Measurements from ENCODE around the gene CSNK1A1L. TPM values are rescaled to one million over a fixed set of nuclear protein-coding genes. Genes with fewer than 3 reads are reported as not detected.
"Not testable (repeated sequence)": the region's sequence is repeated elsewhere in the genome, so short reads cannot be mapped to it uniquely, and the experiment has no call there.

The CSNK1A1L gene
- polyA plus RNA-seq, 1 experiment, result not detected

- no peak for TF ChIP-seq CTCF (IDR thresholded peaks at IDR 0.05; ENCODE audit: insufficient read depth, low read depth, low read length)
- POLR2A ChIA-PET, result no interaction called here
- no peaks in the 10 kb centered on the region for H3K36me3 ChIP-seq (ENCODE audit: control insufficient read depth, insufficient read depth, low read length)
- no peak overlapping the region for H3K4me3 ChIP-seq (ENCODE audit: low read depth, low read length)
- no peaks in the 10 kb centered on the region for H3K27me3 ChIP-seq (ENCODE audit: control insufficient read depth, insufficient read depth, low read length)
- no peak for DNase-seq (ENCODE audit: low read depth)
- CTCF ChIA-PET, result no interaction called here
Measured at GRCh38 chr13:37065890-37066526, 39.5 kb downstream of the CSNK1A1L start.

GRCh38 chr13:37059848-37060192 lies 45.6 kb downstream of the CSNK1A1L start:
- CTCF ChIA-PET, result interaction anchor here (0.8 kb wide), 1 partner anchor 52 kb away, joined by 3 read pairs; no protein-coding TSS in a partner anchor
- POLR2A ChIA-PET, result no interaction called here

GRCh38 chr13:37058910-37059847 lies 46.3 kb downstream of the CSNK1A1L start, which contains the start of gene SUPT20H:
Gene SUPT20H (minus strand): TSS chr13:37059688. CDS start chr13:37051490, 8,198 bp downstream.
- no peak for TF ChIP-seq CTCF (IDR thresholded peaks at IDR 0.05; ENCODE audit: insufficient read depth, low read depth, low read length)
- DNase-seq (ENCODE audit: low read depth), result peak; percentile 45
- POLR2A ChIA-PET, result no interaction called here

More at GRCh38 chr13:37059848-37060192, 45.6 kb downstream of the CSNK1A1L start:
- Histone ChIP-seq H3K36me3 (ENCODE audit: control insufficient read depth, insufficient read depth, low read length) (peaks cover 2% of the 10 kb centered on the region; the same call in 1 of the 2 replicates), H3K27me3 (ENCODE audit: control insufficient read depth, insufficient read depth, low read length) (no peaks in the 10 kb centered on the region), H3K4me3 (ENCODE audit: low read depth, low read length) (peak overlapping the region; percentile 84)
- TF ChIP-seq CTCF (IDR thresholded peaks at IDR 0.05; ENCODE audit: insufficient read depth, low read depth, low read length), result no peak
- no peak for DNase-seq (ENCODE audit: low read depth)

GRCh38 chr13:37056228-37056627 lies 49.2 kb downstream of the CSNK1A1L start:
- POLR2A ChIA-PET; DNase-seq (ENCODE audit: low read depth); CTCF ChIA-PET; H3K4me3 ChIP-seq (ENCODE audit: low read depth, low read length); H3K36me3 ChIP-seq (ENCODE audit: control insufficient read depth, insufficient read depth, low read length); H3K27me3 ChIP-seq (ENCODE audit: control insufficient read depth, insufficient read depth, low read length): not testable (repeated sequence)

More at GRCh38 chr13:37058910-37059847, 46.3 kb downstream of the CSNK1A1L start, which contains the start of gene SUPT20H:
- H3K27me3 ChIP-seq (ENCODE audit: control insufficient read depth, insufficient read depth, low read length), result no peaks in the 10 kb centered on the region
- H3K4me3 ChIP-seq (ENCODE audit: low read depth, low read length), result peak within 1 kb of the TSS; percentile 84
- H3K36me3 ChIP-seq (ENCODE audit: control insufficient read depth, insufficient read depth, low read length), result peaks cover 2% of the 10 kb centered on the region; the same call in 1 of the 2 replicates
- CTCF ChIA-PET, result no interaction called here

Other genes with a start within 250 kb of the CSNK1A1L start
- 3.0 and 3.4 TPM in 2 replicates for gene SMAD9, start 185.4 kb downstream of the CSNK1A1L start, polyA plus RNA-seq (2011; rRNA removed)
- 22.6 and 46.4 TPM in 2 replicates for gene ALG5, start 106.3 kb downstream of the CSNK1A1L start, polyA plus RNA-seq (2011; rRNA removed)
- gene EXOSC8, start 104.9 kb downstream of the CSNK1A1L start, polyA plus RNA-seq (2011; rRNA removed), result 18.9 and 39.4 TPM in 2 replicates
- gene SUPT20H, start 46.0 kb downstream of the CSNK1A1L start, polyA plus RNA-seq (2011; rRNA removed), result 33.4 and 50.0 TPM in 2 replicates